ENCODE data around the gene PPP2R5E.

Gene PPP2R5E

DNA sequence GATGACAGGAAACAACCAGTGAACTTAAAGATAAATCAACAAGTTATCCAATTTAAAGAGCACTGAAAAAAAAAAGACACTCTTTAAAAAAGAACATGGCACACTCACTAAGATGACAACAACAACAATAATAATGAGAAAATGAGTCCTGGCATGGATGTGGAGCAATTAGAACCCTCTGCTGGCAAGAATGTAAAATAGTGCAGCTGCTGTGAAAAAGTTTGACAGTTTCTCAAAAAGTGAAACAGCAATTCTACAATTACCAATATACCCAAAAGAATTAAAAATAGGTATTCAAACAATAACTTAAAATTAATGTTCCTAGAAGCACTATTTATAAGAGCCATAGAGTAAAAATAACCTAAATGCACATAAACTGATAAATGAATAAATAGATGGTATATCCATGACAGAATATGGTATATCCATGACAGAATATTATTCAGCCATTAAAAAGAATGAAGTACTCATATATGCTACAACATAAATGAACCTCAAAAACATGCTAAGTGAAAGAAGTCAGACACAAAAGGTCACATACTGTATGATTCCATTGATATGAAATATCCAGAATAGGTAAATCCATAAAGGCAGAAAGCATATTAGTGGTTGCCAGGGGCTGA, 175.3 kb downstream of the PPP2R5E start:
- DNase-seq, result no peak

DNA sequence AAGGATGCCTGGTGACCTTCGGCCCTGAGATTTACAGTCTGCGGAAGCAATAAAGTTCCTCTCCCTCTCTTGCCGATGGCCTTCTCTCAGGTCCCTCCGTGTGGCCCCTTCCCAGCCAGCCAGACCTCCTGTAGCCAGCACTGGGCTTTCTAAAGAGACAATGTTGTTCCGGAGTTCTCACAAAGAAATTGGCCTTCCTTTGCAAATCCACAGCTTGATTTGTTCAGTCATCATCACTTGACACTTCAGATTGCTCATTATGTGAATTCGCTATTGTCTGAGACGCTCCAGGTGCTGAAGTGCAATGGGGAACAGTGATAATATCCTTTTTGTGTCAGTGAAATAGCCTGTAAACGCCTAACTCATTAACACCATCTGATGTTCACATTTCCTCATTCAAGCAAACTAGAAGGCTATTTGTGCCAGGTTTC, 180.8 kb downstream of the PPP2R5E start:
- DNase-seq, result no peak

DNA sequence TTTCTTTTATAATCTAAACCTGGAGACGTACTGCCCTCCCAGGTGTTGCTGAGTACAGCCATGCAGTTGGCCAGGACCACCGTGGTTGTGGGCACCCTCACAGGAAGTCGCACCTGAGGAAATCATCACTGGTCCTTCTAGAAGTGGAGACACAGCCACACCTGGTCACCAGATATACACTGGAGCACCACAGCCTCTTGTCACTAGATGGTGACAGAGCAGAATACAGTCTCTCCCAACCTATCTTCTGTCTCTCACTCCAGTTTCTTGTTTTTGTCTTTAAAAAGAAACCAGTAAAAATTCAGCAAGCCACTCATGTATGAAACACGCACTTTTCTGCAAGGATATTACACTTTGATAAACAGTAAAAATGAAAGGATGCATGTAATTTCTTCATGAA, 181.4 kb downstream of the PPP2R5E start:
- no peak for DNase-seq

DNA sequence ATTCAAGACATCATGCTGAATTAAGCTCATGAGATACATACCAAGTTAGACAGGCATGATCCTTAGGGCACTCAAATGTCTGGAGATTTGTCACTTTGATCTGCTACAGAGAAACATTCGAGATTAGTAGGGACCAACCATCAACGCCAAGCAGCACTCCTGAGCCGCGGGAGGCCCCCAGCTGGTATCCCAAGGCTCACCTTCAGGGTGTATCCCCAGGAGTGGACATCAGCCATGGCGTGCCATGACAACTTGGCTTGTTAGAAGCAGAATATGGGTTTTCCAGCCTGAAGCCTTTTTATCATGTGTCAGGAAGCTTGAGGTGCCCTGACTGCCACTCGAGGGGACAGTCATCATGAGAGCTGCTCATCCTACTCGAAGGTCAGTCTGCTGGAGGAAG, 185.3 kb downstream of the PPP2R5E start:
- no peak for DNase-seq

DNA sequence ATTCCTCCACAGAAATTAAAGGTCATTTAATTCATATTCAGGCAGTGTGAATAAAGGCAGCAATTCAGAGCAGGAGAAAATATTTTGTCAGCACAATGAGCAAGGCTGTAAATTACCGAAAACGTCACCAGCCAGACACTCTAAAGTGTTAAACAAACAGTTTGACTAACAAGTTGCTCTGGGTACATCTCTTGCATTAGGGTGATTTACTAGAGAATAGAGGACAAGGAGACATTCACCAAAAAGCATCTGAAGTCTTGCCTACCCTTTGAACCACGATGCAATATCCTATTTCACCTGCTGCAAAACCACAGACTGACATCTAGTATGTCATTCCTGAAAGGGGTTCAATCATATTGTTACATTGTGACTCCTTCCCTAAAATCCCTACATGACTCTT, 197.4 kb downstream of the PPP2R5E start:
- no peak for DNase-seq

DNA sequence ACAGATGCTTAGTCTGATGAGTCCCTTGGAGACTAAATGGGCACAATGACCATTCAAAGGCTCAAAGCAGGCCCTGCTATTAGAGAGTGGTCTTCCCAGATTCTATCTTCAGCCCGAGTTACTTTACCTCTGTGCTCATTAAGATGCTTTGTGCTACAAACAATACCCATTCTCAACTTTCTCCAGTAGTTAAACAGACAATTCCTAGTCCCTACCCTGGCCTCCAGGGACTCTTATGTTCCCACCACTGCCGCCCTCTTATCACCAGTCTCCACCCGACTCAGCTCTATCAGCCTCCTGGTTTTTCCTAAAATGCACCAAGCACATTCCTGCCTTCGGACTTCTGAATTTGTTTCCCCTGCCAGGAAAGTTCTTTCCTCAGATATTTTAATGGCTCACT, 198.8 kb downstream of the PPP2R5E start:
- no peak for DNase-seq

DNA sequence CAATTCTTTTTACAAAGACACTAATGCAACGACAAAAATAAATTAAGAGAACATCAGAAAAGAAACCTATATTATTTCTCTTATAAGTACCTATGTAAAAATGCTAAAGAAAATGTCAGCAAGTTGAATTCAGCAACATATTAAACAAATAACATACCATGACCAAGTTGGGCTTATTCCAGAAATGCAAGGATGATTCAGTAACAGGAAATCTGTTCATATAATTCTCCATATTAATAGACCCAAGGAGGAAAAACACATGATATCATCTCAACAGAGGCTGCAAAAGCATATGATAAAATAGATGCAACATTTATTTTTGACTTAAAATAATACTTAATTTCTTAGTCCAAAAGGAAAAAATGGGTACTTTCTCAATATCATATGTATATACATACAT, 199.3 kb downstream of the PPP2R5E start:
- DNase-seq, result no peak

DNA sequence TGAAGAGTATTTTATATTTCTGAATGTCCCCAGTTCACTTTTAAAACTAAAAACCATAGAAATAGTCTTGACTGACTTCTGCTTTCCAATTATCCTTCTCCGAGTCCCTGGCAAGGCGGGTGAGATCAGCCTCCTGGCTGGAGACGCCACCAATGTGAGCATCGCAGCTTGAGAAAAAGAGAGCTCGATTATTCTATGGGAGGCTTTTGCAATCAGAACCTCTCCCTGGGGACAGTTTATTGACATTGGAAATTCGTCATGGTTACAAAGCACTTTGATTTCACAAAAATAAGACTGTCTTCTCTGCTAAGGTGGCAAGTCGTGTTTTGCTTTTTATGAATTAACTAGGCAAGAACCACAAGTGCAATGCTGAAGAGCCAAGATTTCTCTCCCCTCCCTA, 200.8 kb downstream of the PPP2R5E start:
- DNase-seq, result no peak

DNA sequence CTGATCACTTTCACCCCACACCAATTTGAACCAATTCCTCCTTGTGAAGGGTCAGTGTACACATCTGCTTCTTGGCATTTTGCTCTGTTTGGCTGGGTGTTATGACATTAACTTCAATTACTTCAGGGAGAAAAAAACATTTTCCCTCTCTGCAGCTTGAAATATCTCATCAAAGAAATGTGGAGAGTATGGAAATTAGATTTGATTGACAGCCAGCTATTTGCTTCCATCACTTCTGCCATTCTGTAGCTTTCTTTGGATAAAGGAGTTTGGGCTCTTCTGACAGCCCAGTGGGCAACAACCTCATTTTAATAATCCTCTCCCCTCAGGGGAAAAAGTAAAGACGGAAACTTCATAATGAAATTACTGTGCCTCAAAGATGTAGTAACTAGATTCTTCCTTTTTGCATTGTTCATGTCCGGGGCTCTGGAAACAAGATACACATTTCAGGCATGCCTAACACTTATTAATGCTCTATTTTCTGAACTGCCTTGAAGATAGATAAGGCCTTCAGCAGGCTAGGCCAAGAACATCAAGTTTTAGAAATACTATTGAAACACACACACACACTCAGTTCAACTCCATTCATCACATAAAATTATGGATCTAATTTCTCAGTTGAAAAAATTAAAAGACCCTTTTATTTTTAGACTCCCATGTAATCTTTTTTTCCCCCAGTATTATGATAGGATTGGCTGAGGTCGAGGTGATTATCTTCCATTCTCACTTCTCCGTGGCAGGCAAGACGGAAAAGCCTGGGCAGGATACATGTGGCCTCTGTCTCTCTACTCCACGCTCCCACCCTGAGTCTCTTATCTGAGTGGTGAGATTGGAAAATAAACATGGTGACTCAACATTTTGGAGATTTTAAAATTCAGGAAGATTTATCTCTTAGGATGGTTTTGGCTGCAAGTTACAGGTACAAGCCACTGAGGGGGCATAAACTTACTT, 214.1 kb downstream of the PPP2R5E start:
- DNase-seq, result no peak

DNA sequence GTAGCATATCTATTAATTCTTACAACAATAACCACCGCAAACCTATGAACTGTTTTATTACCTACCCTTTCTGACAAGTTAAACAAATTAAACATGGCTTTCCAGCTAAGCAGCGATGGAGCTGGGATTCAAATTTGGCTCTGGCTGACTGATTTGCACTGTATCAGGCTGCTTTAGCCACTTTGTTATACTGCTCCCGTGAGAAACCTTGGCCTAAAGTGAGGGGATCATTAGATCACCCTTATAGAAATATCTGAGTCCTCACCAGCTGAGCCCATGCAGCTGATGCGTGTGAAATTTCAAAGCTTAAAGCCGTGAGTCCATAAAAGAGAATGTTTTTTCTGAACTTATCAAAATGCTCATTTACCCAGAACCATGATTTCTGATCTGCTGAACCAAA, 216.3 kb downstream of the PPP2R5E start:
- no peak for DNase-seq

DNA sequence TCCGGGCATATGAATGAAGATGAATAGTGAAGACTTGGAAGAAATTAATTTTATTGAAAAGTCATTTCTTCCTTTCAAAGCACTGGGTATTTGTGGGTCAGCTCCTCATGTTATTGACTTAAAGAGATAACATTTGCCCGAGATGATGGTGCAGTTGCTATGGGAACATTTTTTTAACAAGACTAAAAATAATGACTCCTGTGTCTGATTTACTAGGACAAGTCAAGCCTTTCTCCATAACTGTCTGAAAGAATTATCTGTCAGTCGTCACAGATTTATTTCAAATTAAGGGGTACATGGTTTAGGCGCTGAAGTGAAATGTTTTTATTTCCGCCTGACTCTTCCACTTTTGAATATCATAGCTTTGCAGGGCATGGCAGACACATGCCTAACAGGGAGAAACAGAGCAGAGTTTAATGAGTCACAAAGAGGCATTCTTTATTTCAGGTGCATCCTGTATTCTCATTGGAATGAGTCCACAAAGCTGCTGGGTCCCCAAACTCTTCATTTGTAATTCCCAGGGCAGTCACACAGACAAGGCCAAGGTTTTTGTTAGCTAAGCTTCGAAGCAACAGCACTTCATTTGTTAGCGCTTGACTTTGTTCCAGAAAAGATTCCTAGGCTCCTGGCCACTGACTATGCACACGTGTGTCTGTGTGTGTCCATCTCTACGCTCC, 220.1 kb downstream of the PPP2R5E start:
- no peak for DNase-seq

DNA sequence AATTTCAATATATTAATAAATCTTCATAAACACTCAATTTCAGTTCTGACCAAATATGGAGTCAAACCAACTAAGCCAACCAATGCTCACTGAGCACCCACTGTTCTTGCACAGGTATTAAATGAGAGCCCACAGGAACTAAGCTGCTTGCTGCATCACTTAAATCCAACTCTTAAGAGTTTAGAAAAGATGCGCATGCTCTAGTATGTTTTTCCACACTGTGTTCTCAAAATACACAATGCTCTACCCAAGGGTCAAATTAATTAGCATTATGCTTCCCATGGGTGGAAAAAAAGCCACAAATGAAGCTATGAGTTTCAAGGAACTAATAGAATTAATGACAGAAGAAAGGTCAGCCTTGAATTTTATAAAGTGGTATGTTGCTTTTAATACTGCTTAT, 220.7 kb downstream of the PPP2R5E start:
- DNase-seq, result no peak
